Activated CD8-positive, alpha-beta memory T cell treated with anti-CD3 and anti-CD28 coated beads, Interleukin-2, amount 50 U/mL, for 4 hours (primary cell): ENCODE results near the gene MARCHF3.
"Not testable (repeated sequence)": the region's sequence is repeated elsewhere in the genome, so short reads cannot be mapped to it uniquely, and the experiment has no call there.

Source experiments
- DNase-seq: peaks from one replicate; pipeline ENCODE4 v3.0.0-alpha.2; 2020

MARCHF3 gene

DNA sequence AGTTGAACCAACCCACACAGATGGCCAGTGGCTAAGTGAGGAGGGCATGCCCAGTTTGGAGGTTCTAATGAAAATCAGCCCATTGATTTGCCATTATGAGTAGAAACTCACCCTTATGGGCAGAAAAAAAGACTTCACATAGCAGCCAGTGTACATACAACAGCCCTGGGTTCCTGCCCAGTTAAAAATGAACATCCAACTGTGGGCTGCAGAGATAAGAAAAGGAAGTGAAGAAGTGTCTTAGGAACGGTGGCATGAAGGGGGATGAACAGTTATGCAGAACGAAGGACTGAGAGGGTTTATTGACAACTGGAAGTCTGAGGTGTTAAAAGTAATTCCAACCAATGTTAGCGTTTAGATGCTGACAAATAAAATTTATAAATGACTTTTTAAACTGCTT, 118.4 kb downstream of the MARCHF3 start:
- DNase-seq, result no peak

DNA sequence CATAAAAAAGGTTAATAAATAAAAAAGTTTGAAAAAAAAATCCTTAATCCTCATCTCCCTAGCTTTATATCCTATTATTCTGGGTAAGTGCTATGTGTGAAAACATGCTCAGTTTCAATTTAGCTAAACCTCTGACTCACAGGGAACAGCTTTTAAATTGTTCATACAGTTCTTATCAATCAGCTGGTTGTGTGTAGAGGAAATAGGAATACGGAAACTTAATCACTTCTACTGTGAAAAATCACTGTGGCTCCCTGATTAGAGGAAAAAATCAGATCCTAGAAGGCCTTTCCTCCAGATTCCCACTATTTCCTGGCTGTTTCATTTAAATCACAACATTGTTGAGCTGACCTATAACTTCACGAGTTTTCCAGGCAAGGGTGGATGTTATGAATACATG, 120.5 kb downstream of the MARCHF3 start:
- no peak for DNase-seq

DNA sequence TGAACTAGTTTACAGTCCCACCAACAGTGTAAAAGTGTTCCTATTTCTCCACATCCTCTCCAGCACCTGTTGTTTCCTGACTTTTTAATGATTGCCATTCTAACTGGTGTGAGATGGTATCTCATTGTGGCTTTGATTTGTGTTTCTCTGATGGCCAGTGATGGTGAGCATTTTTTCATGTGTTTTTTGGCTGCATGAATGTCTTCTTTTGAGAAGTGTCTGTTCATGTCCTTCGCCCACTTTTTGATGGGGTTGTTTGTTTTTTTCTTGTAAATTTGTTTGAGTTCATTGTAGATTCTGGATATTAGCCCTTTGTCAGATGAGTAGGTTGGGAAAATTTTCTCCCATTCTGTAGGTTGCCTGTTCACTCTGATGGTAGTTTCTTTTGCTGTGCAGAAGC, 126.0 kb downstream of the MARCHF3 start:
- not testable (repeated sequence) for DNase-seq

DNA sequence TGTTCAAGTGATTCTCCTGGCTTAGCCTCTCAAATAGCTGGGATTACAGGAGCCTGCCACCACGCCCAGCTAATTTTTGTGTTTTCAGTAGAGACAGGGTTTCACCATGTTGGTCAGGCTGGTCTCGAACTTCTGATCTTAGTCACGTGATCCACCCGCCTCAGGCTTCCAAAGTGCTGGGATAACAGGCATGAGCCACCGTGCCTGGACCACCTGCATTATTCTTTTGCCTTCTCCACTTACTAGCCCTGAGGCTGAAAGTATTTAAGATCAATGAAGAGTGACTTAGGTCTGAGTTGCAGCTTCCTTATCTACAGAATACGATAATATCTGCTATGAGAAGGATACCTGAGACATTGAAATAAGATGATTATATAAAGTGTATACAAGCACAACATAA, 129.6 kb downstream of the MARCHF3 start:
- no peak for DNase-seq

DNA sequence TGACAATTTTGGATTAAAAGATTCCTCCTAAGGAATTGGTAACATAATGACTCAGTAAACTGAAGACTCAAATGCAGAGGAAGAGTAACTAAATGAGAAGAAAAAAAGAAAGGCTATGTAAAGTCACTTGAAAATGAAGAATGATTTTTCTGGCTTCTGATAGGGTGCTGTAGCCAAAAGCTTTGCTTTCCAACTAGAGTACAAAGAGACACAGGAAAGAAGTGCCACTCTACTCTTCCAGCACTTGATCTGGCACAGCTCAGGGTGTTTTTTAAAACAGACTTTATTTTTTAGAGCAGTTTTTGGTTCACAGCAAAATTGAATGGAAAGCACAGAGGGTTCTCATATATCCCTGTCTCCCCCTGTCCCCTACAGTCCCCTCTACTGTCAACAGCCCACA, 130.9 kb downstream of the MARCHF3 start:
- DNase-seq, result no peak

DNA sequence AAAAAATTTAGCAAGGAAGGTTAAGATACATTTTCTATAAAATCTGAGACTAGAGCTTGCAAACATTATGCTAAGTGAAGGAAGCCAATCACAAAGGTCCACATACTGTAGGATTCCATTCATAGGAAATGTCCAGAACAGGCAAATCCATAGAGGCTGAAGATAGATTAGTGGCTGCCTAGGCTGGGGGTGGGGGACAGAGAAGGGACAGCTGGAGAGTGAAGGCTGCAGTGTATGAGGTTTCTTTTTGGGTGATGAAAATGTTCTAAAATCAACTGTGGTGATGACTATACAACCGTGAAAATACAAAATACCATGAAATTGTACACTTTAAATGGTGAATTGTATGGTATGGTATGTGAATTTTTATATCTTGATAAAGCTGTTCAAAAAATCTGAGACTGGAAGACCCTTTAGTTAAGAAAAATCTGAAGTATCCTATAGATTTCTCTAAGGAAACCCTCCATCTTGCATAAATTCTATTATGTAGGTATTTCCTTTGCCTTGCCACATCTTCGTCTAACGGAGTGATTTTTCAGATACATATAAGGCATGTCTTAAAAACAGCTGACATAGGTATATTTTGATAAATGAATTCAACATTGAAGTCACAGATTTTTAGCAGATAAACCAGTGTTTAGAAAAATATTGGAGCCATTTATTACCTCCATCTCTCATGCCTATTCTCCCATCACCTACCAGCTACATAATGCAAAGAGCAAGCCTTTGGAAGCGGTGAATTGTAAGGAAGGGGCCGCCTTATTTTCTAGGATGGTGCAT, 132.3 kb downstream of the MARCHF3 start:
- no peak for DNase-seq

DNA sequence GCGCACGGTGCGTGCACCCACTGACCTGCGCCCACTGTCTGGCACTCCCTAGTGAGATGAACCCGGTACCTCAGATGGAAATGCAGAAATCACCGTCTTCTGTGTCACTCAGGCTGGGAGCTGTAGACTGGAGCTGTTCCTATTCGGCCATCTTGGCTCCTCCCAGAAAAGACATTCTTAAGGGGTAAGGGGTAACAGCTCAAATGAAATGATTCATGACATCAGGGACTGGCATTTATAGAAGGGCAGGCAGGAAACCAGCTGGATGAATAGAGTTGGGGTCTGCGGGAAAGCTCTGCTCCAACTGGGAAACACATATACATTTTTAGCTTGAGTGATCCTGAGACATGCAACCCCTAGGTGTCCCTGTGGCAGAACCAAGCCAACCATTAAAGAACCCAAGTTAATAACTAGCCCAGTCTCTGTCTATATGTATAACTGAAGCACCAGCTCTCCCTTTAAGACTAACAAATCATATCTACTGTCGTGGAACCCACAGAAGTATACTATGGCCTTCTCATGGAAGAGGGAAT, 134.1 kb downstream of the MARCHF3 start:
- no peak for DNase-seq

DNA sequence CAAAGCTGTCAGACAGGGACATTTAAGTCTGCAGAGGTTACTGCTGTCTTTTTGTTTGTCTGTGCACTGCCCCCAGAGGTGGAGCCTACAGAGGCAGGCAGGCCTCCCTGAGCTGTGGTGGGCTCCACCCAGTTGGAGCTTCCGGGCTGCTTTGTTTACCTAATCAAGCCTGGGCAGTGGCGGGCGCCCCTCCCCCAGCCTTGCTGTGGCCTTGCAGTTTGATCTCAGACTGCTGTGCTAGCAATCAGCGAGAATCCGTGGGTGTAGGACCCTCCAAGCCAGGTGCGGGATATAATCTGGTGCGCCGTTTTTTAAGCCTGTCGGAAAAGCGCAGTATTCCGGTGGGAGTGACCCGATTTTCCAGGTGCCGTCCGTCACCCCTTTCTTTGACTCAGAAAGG, 134.6 kb downstream of the MARCHF3 start:
- not testable (repeated sequence) for DNase-seq

DNA sequence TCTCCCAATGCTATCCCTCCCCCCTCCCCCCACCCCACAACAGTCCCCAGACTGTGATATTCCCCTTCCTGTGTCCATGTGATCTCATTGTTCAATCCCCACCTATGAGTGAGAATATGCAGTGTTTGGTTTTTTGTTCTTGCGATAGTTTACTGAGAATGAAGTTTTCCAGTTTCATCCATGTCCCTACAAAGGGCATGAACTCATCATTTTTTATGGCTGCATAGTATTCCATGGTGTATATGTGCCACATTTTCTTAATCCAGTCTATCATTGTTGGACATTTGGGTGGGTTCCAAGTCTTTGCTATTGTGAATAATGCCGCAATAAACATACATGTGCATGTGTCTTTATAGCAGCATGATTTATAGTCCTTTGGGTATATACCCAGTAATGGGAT, 139.9 kb downstream of the MARCHF3 start:
- DNase-seq, result not testable (repeated sequence)

DNA sequence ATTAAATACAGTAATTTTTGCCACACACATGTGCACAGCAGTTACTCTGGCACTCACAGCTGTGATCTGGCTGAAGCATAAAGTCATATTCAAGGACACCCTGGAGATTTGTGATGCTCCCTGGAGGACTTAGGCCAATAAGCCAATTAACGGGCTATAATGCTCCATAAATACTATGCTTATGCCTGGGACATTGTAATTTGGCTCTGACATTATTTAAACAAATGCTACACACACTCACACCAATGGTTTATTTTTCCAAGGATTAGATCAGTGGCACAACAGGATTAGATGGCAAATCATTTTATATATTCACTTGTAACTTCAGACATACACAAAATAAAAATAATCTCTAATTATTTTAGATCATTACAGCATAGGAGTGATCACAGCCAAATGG, 142.2 kb downstream of the MARCHF3 start:
- DNase-seq, result no peak

DNA sequence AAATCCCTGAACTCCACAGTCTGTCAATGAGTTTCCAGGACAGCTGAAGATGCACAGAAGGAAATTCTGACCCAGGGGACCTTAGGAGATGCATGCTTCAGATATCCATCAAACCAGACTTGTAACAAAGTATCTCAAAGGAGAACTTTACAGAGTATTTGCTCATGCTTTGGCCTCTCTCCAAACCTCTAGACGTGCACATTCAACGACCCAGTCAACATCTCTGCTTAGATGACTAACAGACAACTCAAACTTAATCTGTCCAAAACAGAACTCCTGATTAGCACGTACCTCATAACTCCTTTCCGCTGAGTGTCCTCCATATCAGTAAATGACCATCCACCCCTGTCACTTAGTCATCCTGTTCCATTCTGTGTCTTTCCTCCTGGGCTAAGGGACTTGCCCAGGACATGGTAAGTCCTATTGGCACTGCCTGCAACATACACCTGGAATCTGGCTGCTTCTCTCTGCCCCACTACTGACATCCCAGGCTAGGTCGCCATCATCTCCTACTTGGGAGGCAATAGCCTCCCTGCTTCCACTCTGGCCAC, 146.0 kb downstream of the MARCHF3 start:
- no peak for DNase-seq

DNA sequence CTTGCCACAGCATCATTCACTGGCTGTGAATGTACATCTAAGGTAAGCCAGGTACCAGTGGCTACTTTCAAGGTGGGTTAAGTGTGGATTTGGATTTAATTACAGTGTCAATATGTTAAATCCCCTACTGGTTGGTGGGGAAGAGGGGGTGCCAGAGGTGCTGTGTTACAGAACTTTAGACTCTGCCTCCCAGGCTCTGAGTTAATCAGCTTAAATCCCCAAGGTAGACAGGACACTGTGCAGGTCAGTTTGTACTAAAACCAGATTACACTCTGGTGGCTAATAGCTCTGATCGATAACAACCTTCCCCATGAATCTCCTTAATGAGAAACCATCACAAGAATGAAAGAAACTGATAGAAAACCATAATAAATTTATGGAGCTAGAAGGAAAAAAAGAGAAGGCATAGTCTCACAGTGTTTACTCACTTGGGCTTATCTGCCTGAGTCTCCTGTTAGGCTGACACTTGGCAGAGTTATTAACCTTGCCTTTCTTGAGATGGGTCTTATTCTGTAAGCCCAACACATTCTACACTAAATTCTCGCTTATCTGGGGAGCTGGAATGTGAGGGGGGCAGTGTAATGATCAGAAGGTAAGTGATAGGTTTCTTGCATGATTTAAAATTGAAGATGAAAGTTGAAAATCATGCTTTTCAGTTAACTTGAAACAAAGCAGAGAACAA, 146.7 kb downstream of the MARCHF3 start:
- no peak for DNase-seq

DNA sequence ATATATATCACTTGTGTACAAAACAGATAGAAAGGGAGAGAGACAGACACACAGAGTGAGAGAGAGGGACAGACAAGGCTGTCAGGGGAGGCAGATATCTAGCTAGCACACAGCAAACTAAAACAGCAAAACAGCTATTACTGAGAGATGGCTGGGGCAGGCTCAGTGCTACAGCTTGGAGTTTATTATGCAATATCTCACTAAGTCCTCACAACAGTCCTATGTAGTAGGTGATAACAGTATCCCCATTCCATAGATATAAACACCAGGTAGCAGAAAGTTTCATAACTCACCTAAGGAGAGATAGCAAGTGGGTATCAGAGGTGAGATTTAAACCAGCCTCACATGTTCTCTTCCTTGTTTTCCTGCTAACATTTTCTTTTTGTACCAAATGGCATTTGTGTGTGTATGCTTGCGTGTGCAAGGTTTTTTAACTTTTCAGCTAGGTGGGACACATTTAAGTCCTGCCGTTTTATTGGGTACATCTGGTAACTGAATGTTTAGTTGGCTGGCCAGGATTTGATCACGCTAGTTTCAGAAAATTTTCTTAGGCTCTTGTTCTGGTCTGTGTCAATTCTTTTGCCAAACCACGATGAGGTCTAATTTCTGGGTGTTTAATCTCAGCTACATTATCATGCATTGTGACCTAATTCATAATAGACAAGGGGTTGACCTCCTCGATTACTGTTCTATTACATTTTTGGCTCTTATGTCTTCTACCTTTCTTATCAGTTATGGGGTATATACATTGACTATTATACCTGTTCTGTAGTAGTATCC, 148.3 kb downstream of the MARCHF3 start:
- no peak for DNase-seq

DNA sequence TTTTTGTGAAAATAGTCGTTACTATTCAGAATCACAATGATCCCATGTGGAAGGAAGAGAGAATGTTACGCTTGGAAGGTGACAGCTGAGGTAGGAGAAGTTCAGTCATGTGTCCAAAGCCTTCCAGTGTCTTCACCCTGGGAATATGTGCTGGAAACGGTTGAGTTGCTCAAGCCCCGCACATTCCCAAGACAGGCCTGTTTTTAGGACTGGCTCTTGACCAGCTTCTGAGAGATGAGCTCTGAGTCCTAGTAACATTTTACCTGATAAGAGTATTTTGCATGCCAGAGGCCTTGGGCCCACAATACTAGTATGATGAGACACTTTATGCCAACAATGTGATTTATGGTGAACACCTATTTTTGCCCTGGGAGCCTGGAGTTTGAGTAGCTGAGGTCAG, 151.7 kb downstream of the MARCHF3 start:
- no peak for DNase-seq

DNA sequence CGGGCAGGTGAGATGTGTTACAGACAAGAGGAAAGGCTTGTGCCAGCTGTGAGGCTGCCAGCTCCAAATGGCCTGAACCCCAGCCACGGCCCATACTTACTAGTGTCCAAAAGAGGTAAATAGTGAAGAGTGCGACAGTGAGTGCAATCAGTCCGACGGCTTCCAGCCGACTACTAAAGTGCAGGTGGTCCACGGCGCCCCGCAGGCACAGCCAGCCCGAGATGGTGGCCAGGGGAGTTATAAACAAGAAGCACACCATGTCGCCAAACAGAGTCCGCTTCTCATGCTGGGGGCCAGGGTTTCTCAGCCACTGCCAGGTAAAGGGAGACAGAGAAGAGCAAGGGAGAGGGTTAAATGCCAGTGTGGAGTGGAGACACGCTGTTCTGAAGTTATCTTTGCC, 152.3 kb downstream of the MARCHF3 start:
- no peak for DNase-seq

DNA sequence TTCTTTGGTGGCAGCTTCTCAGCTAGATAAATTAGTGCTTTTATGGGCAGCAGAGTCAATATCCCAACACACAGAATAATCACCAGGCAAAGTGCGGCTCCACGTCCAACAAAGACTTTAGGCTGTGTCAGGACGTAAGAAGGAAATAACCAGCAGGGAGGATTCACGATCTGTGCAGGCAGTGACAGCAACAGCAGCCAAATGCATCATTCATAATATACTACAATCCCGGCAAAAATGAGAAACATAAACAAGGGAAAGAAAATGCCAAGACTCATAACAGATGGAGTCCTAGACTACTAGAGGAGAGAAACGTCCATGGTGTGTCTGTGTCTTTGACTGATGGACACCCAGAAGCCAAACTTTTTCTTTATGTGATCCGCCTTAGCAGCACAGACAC, 152.8 kb downstream of the MARCHF3 start:
- DNase-seq, result no peak

DNA sequence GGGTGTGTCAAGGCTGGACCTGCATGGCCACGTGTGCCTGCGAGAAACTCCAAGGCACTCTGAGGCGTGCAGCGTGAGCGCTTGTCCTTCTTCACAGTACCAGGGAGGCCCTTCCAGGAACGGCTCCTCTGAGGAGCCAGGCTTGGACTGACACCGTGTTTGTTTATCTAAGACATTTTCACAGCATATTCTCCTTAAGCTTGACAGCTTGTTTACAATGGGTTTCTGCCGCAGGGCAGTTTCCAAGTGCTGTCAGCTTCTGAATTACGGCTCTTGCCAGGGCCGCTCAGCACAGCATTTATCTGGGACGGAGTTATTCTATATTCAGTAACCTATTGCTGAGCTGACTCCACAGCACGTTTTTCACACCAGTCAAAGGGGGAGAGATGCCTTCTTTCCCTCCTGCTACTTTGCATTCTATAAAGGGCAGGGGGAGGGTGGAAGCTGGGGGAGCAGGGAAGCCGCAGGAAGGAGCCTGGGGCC, 155.0 kb downstream of the MARCHF3 start:
- no peak for DNase-seq

DNA sequence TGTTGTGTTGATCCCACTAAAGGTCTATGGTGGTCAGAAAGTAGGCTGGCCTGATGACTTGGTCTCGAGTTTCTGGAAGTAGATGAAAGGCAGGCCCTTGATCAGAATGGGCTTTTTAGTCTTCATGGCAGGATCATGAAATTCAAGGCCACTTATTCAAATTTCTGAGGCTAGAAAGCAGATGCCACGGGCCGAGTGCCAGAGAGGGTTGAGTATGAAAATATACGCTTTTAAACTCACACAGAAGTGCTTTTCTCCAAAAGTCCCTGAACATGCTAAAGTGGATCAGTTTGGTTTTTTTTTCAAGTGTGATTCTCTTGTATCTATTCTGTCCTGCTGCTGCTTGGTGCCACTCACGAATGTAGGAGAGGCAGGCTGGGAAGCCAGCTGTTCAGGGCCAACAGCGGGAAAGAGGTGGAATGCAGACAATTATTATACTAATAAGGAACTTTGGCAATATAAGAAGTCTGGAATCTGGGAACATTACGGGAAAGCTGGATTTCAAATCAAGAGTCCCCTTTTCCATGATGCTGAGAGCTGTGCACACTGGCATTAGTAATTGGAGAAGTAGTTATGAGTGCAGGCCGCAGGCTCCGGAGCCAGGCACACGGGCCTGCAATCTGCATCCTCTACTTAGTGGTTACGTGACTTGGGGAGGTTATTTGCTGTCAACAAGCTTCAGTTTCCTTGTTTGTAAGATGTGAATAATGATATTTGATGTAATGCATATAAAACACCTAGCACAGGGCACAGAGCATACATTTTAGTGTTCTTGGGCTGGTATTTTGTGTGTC, 157.6 kb downstream of the MARCHF3 start:
- DNase-seq, result no peak

DNA sequence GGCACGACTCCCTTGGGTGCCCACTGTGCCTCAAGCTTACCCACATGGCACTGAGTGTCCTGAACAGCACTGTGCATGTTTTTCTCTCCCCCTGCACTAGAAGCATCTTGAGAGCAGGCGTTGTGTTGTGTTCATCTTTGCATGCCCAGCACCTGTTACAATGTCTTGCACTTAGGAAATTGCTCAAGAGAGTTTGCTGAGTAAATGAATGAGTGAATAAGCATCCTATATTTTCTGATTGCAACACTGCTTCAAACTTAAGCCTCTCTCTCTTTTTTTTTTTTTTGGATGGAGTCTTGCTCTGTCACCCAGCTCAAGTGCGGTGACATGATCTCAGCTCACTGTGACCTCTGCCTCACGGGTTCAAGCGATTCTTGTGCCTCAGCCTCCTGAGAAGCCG, 158.9 kb downstream of the MARCHF3 start:
- no peak for DNase-seq

DNA sequence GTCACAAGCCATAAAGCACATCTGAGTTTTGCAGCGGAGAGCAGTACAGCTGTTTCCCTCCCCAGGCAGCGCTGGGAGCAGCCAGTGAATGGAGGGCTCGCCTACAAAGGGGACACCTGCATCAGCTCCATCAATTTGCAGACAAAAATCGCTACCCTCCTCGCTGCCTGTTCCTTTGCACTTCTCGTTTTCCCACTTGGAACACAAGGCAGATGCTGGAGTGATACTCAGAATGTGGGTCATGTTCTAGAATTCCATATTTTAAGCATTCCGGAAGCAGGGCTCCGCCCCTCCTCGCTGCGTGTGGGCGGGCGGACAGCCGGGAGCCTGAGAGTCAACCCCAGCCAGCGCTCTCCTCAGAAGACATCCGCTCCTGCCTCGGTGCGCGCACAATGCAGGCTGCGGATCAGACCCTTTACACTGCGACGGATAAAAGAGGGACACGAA, 161.3 kb downstream of the MARCHF3 start:
- peak; percentile 35 for DNase-seq

DNA sequence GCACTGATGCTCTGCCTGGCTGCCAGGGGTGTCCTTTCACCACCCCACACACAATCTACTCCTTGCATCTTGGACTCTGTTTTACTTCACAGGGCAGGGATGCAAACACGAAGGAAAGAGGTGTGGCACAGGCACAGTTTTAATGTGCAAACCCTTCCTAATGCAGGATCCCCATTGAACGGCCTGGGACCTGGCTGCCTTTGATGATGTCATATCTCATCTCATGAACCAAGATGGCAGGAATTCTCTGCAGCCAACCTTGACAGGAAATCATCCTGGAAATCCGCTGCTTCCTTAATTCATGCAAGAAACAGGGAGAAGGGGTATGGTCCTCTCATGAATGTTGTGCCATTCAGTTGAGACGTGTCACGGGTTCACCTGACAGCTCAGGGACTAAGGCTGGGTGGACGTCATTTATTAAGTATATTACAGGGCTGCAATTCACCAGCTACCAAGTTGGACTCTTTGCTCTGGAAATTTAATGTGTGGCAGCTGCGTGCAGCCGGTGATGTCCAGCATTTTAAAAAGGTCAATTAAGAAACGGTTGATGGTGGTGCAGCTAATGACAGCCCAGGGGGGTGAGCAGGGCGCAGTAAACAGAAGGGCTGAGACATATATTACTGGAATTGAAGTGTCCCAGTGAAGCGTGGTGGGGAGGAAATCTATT, 161.9 kb downstream of the MARCHF3 start:
- DNase-seq, result no peak
